H9 (cell line): Measurements from ENCODE around the gene TRIM28. TPM values are rescaled to one million over a fixed set of nuclear protein-coding genes. Genes with fewer than 3 reads are reported as not detected.
"Not testable (repeated sequence)": the region's sequence is repeated elsewhere in the genome, so short reads cannot be mapped to it uniquely, and the experiment has no call there.

Experiments used
- DNase-seq: peaks from one replicate; pipeline ENCODE4 v3.0.0-alpha.2; 2017
- H2AFZ ChIP-seq: one replicate; pipeline ENCODE4 v1.6.1; 2013; ENCODE audit warnings: mild to moderate bottlenecking, low read length, control low read depth, moderate library complexity
- H2AK5ac ChIP-seq: 2 replicates; pipeline ENCODE4 v1.6.1; 2013; ENCODE audit warnings: low read length, control low read depth, mixed read lengths; ENCODE audit not compliant: insufficient read length
- H2BK120ac ChIP-seq: one replicate; pipeline ENCODE4 v1.6.1; 2013; ENCODE audit warnings: low read depth, mild to moderate bottlenecking, low read length, control low read depth, inconsistent platforms; ENCODE audit not compliant: poor library complexity, severe bottlenecking
- H2BK12ac ChIP-seq: 2 replicates; pipeline ENCODE4 v1.6.1; 2013; ENCODE audit warnings: low read length, control low read depth, mixed read lengths, low read depth; ENCODE audit not compliant: insufficient read length
- H2BK15ac ChIP-seq: 2 replicates; pipeline ENCODE4 v1.6.1; 2013; ENCODE audit warnings: low read depth, low read length, control low read depth
- H2BK20ac ChIP-seq: one replicate; pipeline ENCODE4 v1.6.1; 2013; ENCODE audit warnings: low read depth, mild to moderate bottlenecking, low read length, control low read depth, inconsistent platforms; ENCODE audit not compliant: poor library complexity, severe bottlenecking
- H2BK5ac ChIP-seq: 2 replicates; pipeline ENCODE4 v1.6.1; 2013; ENCODE audit warnings: low read length, control low read depth, mixed read lengths; ENCODE audit not compliant: insufficient read length
- H3K14ac ChIP-seq: 2 replicates; pipeline ENCODE4 v1.6.1; 2013; ENCODE audit warnings: low read length, control low read depth; ENCODE audit not compliant: insufficient read depth
- H3K18ac ChIP-seq: 2 replicates; pipeline ENCODE4 v1.6.1; 2013; ENCODE audit warnings: low read depth, mild to moderate bottlenecking, mixed read lengths, low read length, control low read depth; ENCODE audit not compliant: insufficient read length
- H3K23ac ChIP-seq: 2 replicates; pipeline ENCODE4 v1.6.1; 2013; ENCODE audit warnings: low read length, control low read depth, mixed read lengths, low read depth; ENCODE audit not compliant: insufficient read length
- H3K23me2 ChIP-seq: 2 replicates; pipeline ENCODE4 v1.6.1; 2013; ENCODE audit warnings: low read depth, mild to moderate bottlenecking, mixed read lengths, low read length, control low read depth; ENCODE audit not compliant: insufficient read length, poor library complexity, severe bottlenecking
- H3K27ac ChIP-seq: 2 replicates; pipeline ENCODE4 v1.5.1; 2013; ENCODE audit warnings: low read length, control low read depth, mixed read lengths, low read depth; ENCODE audit not compliant: insufficient read length
- H3K27me3 ChIP-seq: 2 replicates; pipeline ENCODE4 v1.6.1; 2013; ENCODE audit warnings: low read length, control low read depth, inconsistent platforms; ENCODE audit not compliant: insufficient read depth
- H3K4ac ChIP-seq: 2 replicates; pipeline ENCODE4 v1.6.1; 2013; ENCODE audit warnings: low read depth, mild to moderate bottlenecking, control low read depth, inconsistent platforms, low read length, moderate library complexity
- H3K4me1 ChIP-seq: 2 replicates; pipeline ENCODE4 v1.6.1; 2013; ENCODE audit warnings: low read length, control low read depth, inconsistent platforms; ENCODE audit not compliant: insufficient read depth
- H3K4me2 ChIP-seq: 2 replicates; pipeline ENCODE4 v1.6.1; 2013; ENCODE audit warnings: low read length, control low read depth, mixed read lengths; ENCODE audit not compliant: insufficient read length, insufficient read depth
- H3K56ac ChIP-seq: 2 replicates; pipeline ENCODE4 v1.6.1; 2013; ENCODE audit warnings: low read depth, mild to moderate bottlenecking, mixed read lengths, low read length, control low read depth; ENCODE audit not compliant: insufficient read length
- H3K79me1 ChIP-seq: 2 replicates; pipeline ENCODE4 v1.6.1; 2013; ENCODE audit warnings: low read depth, mild to moderate bottlenecking, moderate library complexity, low read length, control low read depth, inconsistent platforms; ENCODE audit not compliant: insufficient read depth, poor library complexity, severe bottlenecking
- H3K79me2 ChIP-seq: 2 replicates; pipeline ENCODE4 v1.6.1; 2013; ENCODE audit warnings: low read length, control low read depth, inconsistent platforms; ENCODE audit not compliant: insufficient read depth
- H3K9ac ChIP-seq: 2 replicates; pipeline ENCODE4 v1.6.1; 2013; ENCODE audit warnings: low read length, control low read depth, mixed read lengths; ENCODE audit not compliant: insufficient read length; ENCODE audit errors: extremely low read depth
- H3K9me3 ChIP-seq: one replicate; pipeline ENCODE4 v1.6.1; 2013; ENCODE audit warnings: low read depth, low read length, inconsistent platforms; ENCODE audit not compliant: control insufficient read depth
- H3T11ph ChIP-seq: one replicate; pipeline ENCODE4 v1.6.1; 2013; ENCODE audit warnings: mild to moderate bottlenecking, low read length, control low read depth, inconsistent platforms
- H4K20me1 ChIP-seq: one replicate; pipeline ENCODE4 v1.6.1; 2013; ENCODE audit not compliant: control insufficient read depth, insufficient read length, insufficient read depth
- H4K5ac ChIP-seq: 2 replicates; pipeline ENCODE4 v1.6.1; 2013; ENCODE audit warnings: low read depth, mild to moderate bottlenecking, mixed read lengths, low read length, control low read depth; ENCODE audit not compliant: insufficient read length
- H4K8ac ChIP-seq: replicated peaks from 2 replicates; pipeline ENCODE4 v1.6.1; 2013; ENCODE audit warnings: low read length, control low read depth, mixed read lengths, low read depth; ENCODE audit not compliant: insufficient read length
- H4K91ac ChIP-seq: 2 replicates; pipeline ENCODE4 v1.6.1; 2013; ENCODE audit warnings: low read depth, mild to moderate bottlenecking, moderate library complexity, mixed read lengths, low read length, control low read depth; ENCODE audit not compliant: insufficient read length
- H3K27ac Mint-ChIP-seq, 3 experiments: 2 replicates in 2 of 3; 3 replicates in 1 of 3; pipeline ENCODE4 v1.8.0; 2020 to 2021; ENCODE audit warnings: mixed read lengths in 3 of 3, mild to moderate bottlenecking in 1 of 3, moderate library complexity in 1 of 3
- H3K27me3 Mint-ChIP-seq: 2 replicates; pipeline ENCODE4 v1.8.0; 2021; ENCODE audit warnings: low read depth, mild to moderate bottlenecking, moderate library complexity, mixed read lengths
- H3K36me3 Mint-ChIP-seq, 3 experiments: 2 replicates in 2 of 3; 3 replicates in 1 of 3; pipeline ENCODE4 v1.8.0; 2020 to 2021; ENCODE audit warnings: low read depth in 3 of 3, mixed read lengths in 3 of 3; ENCODE audit not compliant: insufficient read depth in 1 of 3
- H3K4me1 Mint-ChIP-seq, 2 experiments: 2 replicates each; pipeline ENCODE4 v1.8.0; 2020; ENCODE audit warnings: mixed read lengths in 2 of 2
- H3K4me3 Mint-ChIP-seq, 2 experiments: 2 replicates in 1 of 2; 3 replicates in 1 of 2; pipeline ENCODE4 v1.8.0; 2020 to 2021; ENCODE audit warnings: mild to moderate bottlenecking in 2 of 2, mixed read lengths in 2 of 2, moderate library complexity in 1 of 2
- H3K9me3 Mint-ChIP-seq, 2 experiments: 2 replicates in 1 of 2; 3 replicates in 1 of 2; pipeline ENCODE4 v1.8.0; 2020; ENCODE audit warnings: mild to moderate bottlenecking in 2 of 2, mixed read lengths in 2 of 2, moderate library complexity in 1 of 2
- WGBS: extraction: QIAGEN DNeasy Blood & Tissue Kit; methylation state at CpG from one replicate; pipeline ENCODE4 v1.1.7; 2013; ENCODE audit warnings: missing lambda C conversion rate, low lambda C conversion rate, mixed read lengths; ENCODE audit not compliant: insufficient read length; ENCODE audit errors: extremely low coverage; 5-methylcytosine and 5-hydroxymethylcytosine counted together
- total RNA-seq: library from RNA; stranded (reverse); gene quantifications from 2 replicates; pipeline ENCODE4 v1.2.1, GENCODE V29; 2021
- TF ChIP-seq, protein P1 (sequence below): fragments of 200-600 bp; sonication (generic); conservative IDR thresholded peaks from 3 replicates; pipeline ENCODE4 v1.8.0; 2021; ENCODE audit warnings: antibody characterized with exemption, mild to moderate bottlenecking

The TRIM28 gene
- total RNA-seq, 1 experiment from 2014 or later: 1,084 TPM

DNA sequence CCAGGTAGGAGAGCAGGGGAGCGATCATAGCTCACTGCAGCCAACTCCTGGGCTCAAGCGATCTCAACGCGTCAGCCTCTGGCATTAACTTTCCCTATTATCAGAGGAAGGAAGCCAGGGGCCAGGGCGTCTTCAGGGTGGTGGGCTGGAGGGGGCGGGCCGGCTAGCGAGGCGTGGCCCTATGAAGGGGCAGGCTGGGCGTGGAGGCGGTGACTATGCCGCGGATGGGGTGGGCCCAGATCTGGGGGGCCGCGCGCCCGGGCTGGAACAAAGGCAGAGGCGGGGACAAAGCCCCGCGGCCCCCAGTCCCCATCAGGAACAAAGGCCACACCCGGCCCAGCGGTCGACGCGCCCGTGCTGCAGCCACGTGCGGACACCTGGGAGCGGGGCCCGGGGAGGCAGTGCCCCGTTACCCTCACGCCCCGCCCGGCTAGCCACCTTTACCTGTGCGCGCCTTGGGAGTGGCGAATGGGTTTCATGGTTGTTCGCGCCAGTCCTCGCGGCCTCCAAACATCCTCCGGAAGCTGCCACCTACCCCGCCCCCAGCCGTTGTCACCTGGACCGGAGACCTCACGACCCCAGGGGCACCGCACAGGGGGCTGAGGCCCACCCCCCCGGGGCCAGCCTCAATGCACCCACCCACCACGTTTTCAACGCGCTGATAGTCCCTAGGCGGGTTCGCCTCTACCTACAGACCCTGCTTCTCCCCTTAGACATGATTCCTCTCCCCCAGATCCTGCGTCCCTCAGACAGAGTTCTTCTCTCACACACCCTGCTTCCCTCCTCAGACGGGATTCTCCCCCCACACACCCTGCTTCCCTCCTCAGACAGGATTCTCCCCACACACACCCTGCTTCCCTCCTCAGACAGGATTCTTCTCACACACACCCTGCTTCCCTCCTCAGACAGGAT is 5.4 kb upstream of the TRIM28 start:
- Histone ChIP-seq H2AFZ (no peak overlapping the region), H3K9me3 (no peaks in the 10 kb centered on the region), H2AK5ac (no peak overlapping the region), H2BK120ac (no peak overlapping the region), H2BK15ac (no peak overlapping the region), H3K27me3 (peaks cover 4% of the 10 kb centered on the region; the same call in 1 of the 2 replicates), H4K91ac (no peak overlapping the region), H3K23me2 (peaks cover 2% of the 10 kb centered on the region), H3K14ac (peak overlapping the region; percentile 46; the same call in 1 of the 2 replicates), H3K9ac (peak overlapping the region; percentile 23), H3K23ac (no peak overlapping the region), H3K4me1 (no peaks in the 10 kb centered on the region; the same call in 1 of the 2 replicates), H2BK20ac (no peak overlapping the region), H3K27ac (peak overlapping the region; percentile 38), H2BK12ac (no peak overlapping the region), H3K18ac (peak overlapping the region; percentile 76), H3K4ac (no peak overlapping the region), H4K5ac (peak overlapping the region; percentile 3), H3K4me2 (peak overlapping the region; percentile 39), H3T11ph (no peak overlapping the region), H3K79me2 (no peaks in the 10 kb centered on the region), H3K56ac (no peak overlapping the region), H3K79me1 (no peaks in the 10 kb centered on the region), H2BK5ac (no peak overlapping the region), H4K20me1 (no peaks in the 10 kb centered on the region), H4K8ac (no peak overlapping the region)
- Mint-ChIP-seq H3K36me3 (no peaks in the 10 kb centered on the region), H3K4me1 (peaks cover 4 to 10% of the 10 kb centered on the region in 2 experiments), H3K27ac (peak overlapping the region; percentile 98 to 100 (median 99)), H3K9me3 (no peaks in the 10 kb centered on the region), H3K27me3 (peaks cover 35% of the 10 kb centered on the region), H3K4me3 (peak overlapping the region; percentile 62 to 76)
- DNase-seq: peak; percentile 94
- TF ChIP-seq, protein P1, sequence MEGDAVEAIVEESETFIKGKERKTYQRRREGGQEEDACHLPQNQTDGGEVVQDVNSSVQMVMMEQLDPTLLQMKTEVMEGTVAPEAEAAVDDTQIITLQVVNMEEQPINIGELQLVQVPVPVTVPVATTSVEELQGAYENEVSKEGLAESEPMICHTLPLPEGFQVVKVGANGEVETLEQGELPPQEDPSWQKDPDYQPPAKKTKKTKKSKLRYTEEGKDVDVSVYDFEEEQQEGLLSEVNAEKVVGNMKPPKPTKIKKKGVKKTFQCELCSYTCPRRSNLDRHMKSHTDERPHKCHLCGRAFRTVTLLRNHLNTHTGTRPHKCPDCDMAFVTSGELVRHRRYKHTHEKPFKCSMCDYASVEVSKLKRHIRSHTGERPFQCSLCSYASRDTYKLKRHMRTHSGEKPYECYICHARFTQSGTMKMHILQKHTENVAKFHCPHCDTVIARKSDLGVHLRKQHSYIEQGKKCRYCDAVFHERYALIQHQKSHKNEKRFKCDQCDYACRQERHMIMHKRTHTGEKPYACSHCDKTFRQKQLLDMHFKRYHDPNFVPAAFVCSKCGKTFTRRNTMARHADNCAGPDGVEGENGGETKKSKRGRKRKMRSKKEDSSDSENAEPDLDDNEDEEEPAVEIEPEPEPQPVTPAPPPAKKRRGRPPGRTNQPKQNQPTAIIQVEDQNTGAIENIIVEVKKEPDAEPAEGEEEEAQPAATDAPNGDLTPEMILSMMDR: no peak
- WGBS: no CpG with 5 or more reads among the region's 55 CpGs

DNA sequence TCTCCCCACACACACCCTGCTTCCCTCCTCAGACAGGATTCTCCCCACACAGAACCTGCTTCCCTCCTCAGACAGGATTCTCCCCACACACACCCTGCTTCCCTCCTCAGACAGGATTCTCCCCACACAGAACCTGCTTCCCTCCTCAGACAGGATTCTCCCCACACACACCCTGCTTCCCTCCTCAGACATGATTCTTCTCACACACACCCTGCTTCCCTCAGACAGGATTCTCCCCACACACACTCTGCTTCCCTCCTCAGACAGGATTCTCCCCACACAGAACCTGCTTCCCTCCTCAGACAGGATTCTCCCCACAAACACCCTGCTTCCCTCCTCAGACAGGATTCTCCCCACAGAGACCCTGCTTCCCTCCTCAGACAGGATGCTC is 4.7 kb upstream of the TRIM28 start:
- H3T11ph ChIP-seq, H3K56ac ChIP-seq, H2BK5ac ChIP-seq, H2BK15ac ChIP-seq, H2BK20ac ChIP-seq, H4K5ac ChIP-seq, H2AFZ ChIP-seq, H3K9ac ChIP-seq, H4K20me1 ChIP-seq, H3K23ac ChIP-seq, H2AK5ac ChIP-seq, H3K27me3 ChIP-seq, H3K4ac ChIP-seq, H3K9me3 Mint-ChIP-seq, H3K9me3 ChIP-seq, H2BK12ac ChIP-seq, H4K91ac ChIP-seq, H3K14ac ChIP-seq, H3K4me1 ChIP-seq, H3K79me1 ChIP-seq, H3K36me3 Mint-ChIP-seq, H3K79me2 ChIP-seq, DNase-seq, H2BK120ac ChIP-seq, H4K8ac ChIP-seq, H3K23me2 ChIP-seq: not testable (repeated sequence)
- Mint-ChIP-seq H3K4me3 (peak overlapping the region in 1 of 2 experiments; percentile 60; a peak in 2 of 5 replicates), H3K27me3 (peaks cover 38% of the 10 kb centered on the region), H3K4me1 (peaks cover 7 to 13% of the 10 kb centered on the region in 2 experiments), H3K27ac (peak overlapping the region in 1 of 3 experiments; percentile 89; a peak in 3 of 7 replicates)
- Histone ChIP-seq H3K18ac (peak overlapping the region; percentile 45), H3K4me2 (peak overlapping the region; percentile 39), H3K27ac (peak overlapping the region; percentile 38)
